GM19099 (cell line): ENCODE measurements around the gene LPGAT1.
A peak's percentile ranks its signal among the peaks of the same experiment; 100 is the strongest.

Experiments used
- POLR2A ChIP-seq: IDR thresholded peaks from 3 replicates; pipeline ENCODE4 v1.6.1; 2011; ENCODE audit warnings: low read depth; ENCODE audit not compliant: insufficient read length; ENCODE audit errors: extremely low read depth

Gene LPGAT1

GRCh38 chr1:211830328-211831142 is at the start of gene LPGAT1:
Gene LPGAT1, minus strand, starts transcription at chr1:211830763. Its CDS starts 1,467 bp downstream, at chr1:211829296.
- TF ChIP-seq POLR2A: peak; percentile 58

- TF ChIP-seq POLR2A: no peak
Measured at GRCh38 chr1:211879475-211879874, 48.9 kb upstream of the LPGAT1 start.

- no peak for TF ChIP-seq POLR2A
Measured at GRCh38 chr1:211876851-211877590, 46.5 kb upstream of the LPGAT1 start.

GRCh38 chr1:211875541-211875940 is 45.0 kb upstream of the LPGAT1 start:
- no peak for TF ChIP-seq POLR2A

- no peak for TF ChIP-seq POLR2A
Measured at GRCh38 chr1:211874521-211875347, 44.2 kb upstream of the LPGAT1 start.

GRCh38 chr1:211870156-211870555 is 39.6 kb upstream of the LPGAT1 start:
- TF ChIP-seq POLR2A: no peak

- no peak for TF ChIP-seq POLR2A
Measured at GRCh38 chr1:211865180-211865579, 34.6 kb upstream of the LPGAT1 start.

GRCh38 chr1:211859405-211859804 is 28.8 kb upstream of the LPGAT1 start:
- TF ChIP-seq POLR2A: no peak

GRCh38 chr1:211851174-211851573 is 20.6 kb upstream of the LPGAT1 start:
- no peak for TF ChIP-seq POLR2A

GRCh38 chr1:211843507-211844298 is 13.1 kb upstream of the LPGAT1 start:
- TF ChIP-seq POLR2A: no peak

- TF ChIP-seq POLR2A: no peak
Measured at GRCh38 chr1:211843018-211843417, 12.5 kb upstream of the LPGAT1 start.

GRCh38 chr1:211842518-211842917 is 12.0 kb upstream of the LPGAT1 start:
- no peak for TF ChIP-seq POLR2A

- no peak for TF ChIP-seq POLR2A
Measured at GRCh38 chr1:211839106-211839505, 8.5 kb upstream of the LPGAT1 start.

GRCh38 chr1:211833174-211833820 is 2.7 kb upstream of the LPGAT1 start:
- TF ChIP-seq POLR2A: no peak

GRCh38 chr1:211832661-211833060 is 2.1 kb upstream of the LPGAT1 start:
- no peak for TF ChIP-seq POLR2A
